H9 (cell line): ENCODE results near the gene SULF2. TPM values are rescaled to one million over a fixed set of nuclear protein-coding genes. Genes with fewer than 3 reads are reported as not detected.

Experiments used
- DNase-seq: peaks from one replicate; pipeline ENCODE4 v3.0.0-alpha.2; 2017
- H2AFZ ChIP-seq: one replicate; pipeline ENCODE4 v1.6.1; 2013; ENCODE audit warnings: mild to moderate bottlenecking, low read length, control low read depth, moderate library complexity
- H2AK5ac ChIP-seq: 2 replicates; pipeline ENCODE4 v1.6.1; 2013; ENCODE audit warnings: low read length, control low read depth, mixed read lengths; ENCODE audit not compliant: insufficient read length
- H2BK120ac ChIP-seq: one replicate; pipeline ENCODE4 v1.6.1; 2013; ENCODE audit warnings: low read depth, mild to moderate bottlenecking, low read length, control low read depth, inconsistent platforms; ENCODE audit not compliant: poor library complexity, severe bottlenecking
- H2BK12ac ChIP-seq: 2 replicates; pipeline ENCODE4 v1.6.1; 2013; ENCODE audit warnings: low read length, control low read depth, mixed read lengths, low read depth; ENCODE audit not compliant: insufficient read length
- H2BK15ac ChIP-seq: 2 replicates; pipeline ENCODE4 v1.6.1; 2013; ENCODE audit warnings: low read depth, low read length, control low read depth
- H2BK20ac ChIP-seq: one replicate; pipeline ENCODE4 v1.6.1; 2013; ENCODE audit warnings: low read depth, mild to moderate bottlenecking, low read length, control low read depth, inconsistent platforms; ENCODE audit not compliant: poor library complexity, severe bottlenecking
- H2BK5ac ChIP-seq: 2 replicates; pipeline ENCODE4 v1.6.1; 2013; ENCODE audit warnings: low read length, control low read depth, mixed read lengths; ENCODE audit not compliant: insufficient read length
- H3K14ac ChIP-seq: 2 replicates; pipeline ENCODE4 v1.6.1; 2013; ENCODE audit warnings: low read length, control low read depth; ENCODE audit not compliant: insufficient read depth
- H3K18ac ChIP-seq: 2 replicates; pipeline ENCODE4 v1.6.1; 2013; ENCODE audit warnings: low read depth, mild to moderate bottlenecking, mixed read lengths, low read length, control low read depth; ENCODE audit not compliant: insufficient read length
- H3K23ac ChIP-seq: 2 replicates; pipeline ENCODE4 v1.6.1; 2013; ENCODE audit warnings: low read length, control low read depth, mixed read lengths, low read depth; ENCODE audit not compliant: insufficient read length
- H3K23me2 ChIP-seq: 2 replicates; pipeline ENCODE4 v1.6.1; 2013; ENCODE audit warnings: low read depth, mild to moderate bottlenecking, mixed read lengths, low read length, control low read depth; ENCODE audit not compliant: insufficient read length, poor library complexity, severe bottlenecking
- H3K27ac ChIP-seq: 2 replicates; pipeline ENCODE4 v1.5.1; 2013; ENCODE audit warnings: low read length, control low read depth, mixed read lengths, low read depth; ENCODE audit not compliant: insufficient read length
- H3K27me3 ChIP-seq: 2 replicates; pipeline ENCODE4 v1.6.1; 2013; ENCODE audit warnings: low read length, control low read depth, inconsistent platforms; ENCODE audit not compliant: insufficient read depth
- H3K4ac ChIP-seq: 2 replicates; pipeline ENCODE4 v1.6.1; 2013; ENCODE audit warnings: low read depth, mild to moderate bottlenecking, control low read depth, inconsistent platforms, low read length, moderate library complexity
- H3K4me1 ChIP-seq: 2 replicates; pipeline ENCODE4 v1.6.1; 2013; ENCODE audit warnings: low read length, control low read depth, inconsistent platforms; ENCODE audit not compliant: insufficient read depth
- H3K4me2 ChIP-seq: 2 replicates; pipeline ENCODE4 v1.6.1; 2013; ENCODE audit warnings: low read length, control low read depth, mixed read lengths; ENCODE audit not compliant: insufficient read length, insufficient read depth
- H3K56ac ChIP-seq: 2 replicates; pipeline ENCODE4 v1.6.1; 2013; ENCODE audit warnings: low read depth, mild to moderate bottlenecking, mixed read lengths, low read length, control low read depth; ENCODE audit not compliant: insufficient read length
- H3K79me1 ChIP-seq: 2 replicates; pipeline ENCODE4 v1.6.1; 2013; ENCODE audit warnings: low read depth, mild to moderate bottlenecking, moderate library complexity, low read length, control low read depth, inconsistent platforms; ENCODE audit not compliant: insufficient read depth, poor library complexity, severe bottlenecking
- H3K79me2 ChIP-seq: 2 replicates; pipeline ENCODE4 v1.6.1; 2013; ENCODE audit warnings: low read length, control low read depth, inconsistent platforms; ENCODE audit not compliant: insufficient read depth
- H3K9ac ChIP-seq: 2 replicates; pipeline ENCODE4 v1.6.1; 2013; ENCODE audit warnings: low read length, control low read depth, mixed read lengths; ENCODE audit not compliant: insufficient read length; ENCODE audit errors: extremely low read depth
- H3K9me3 ChIP-seq: one replicate; pipeline ENCODE4 v1.6.1; 2013; ENCODE audit warnings: low read depth, low read length, inconsistent platforms; ENCODE audit not compliant: control insufficient read depth
- H3T11ph ChIP-seq: one replicate; pipeline ENCODE4 v1.6.1; 2013; ENCODE audit warnings: mild to moderate bottlenecking, low read length, control low read depth, inconsistent platforms
- H4K20me1 ChIP-seq: one replicate; pipeline ENCODE4 v1.6.1; 2013; ENCODE audit not compliant: control insufficient read depth, insufficient read length, insufficient read depth
- H4K5ac ChIP-seq: 2 replicates; pipeline ENCODE4 v1.6.1; 2013; ENCODE audit warnings: low read depth, mild to moderate bottlenecking, mixed read lengths, low read length, control low read depth; ENCODE audit not compliant: insufficient read length
- H4K8ac ChIP-seq: replicated peaks from 2 replicates; pipeline ENCODE4 v1.6.1; 2013; ENCODE audit warnings: low read length, control low read depth, mixed read lengths, low read depth; ENCODE audit not compliant: insufficient read length
- H4K91ac ChIP-seq: 2 replicates; pipeline ENCODE4 v1.6.1; 2013; ENCODE audit warnings: low read depth, mild to moderate bottlenecking, moderate library complexity, mixed read lengths, low read length, control low read depth; ENCODE audit not compliant: insufficient read length
- H3K27ac Mint-ChIP-seq, 3 experiments: 2 replicates in 2 of 3; 3 replicates in 1 of 3; pipeline ENCODE4 v1.8.0; 2020 to 2021; ENCODE audit warnings: mixed read lengths in 3 of 3, mild to moderate bottlenecking in 1 of 3, moderate library complexity in 1 of 3
- H3K27me3 Mint-ChIP-seq: 2 replicates; pipeline ENCODE4 v1.8.0; 2021; ENCODE audit warnings: low read depth, mild to moderate bottlenecking, moderate library complexity, mixed read lengths
- H3K36me3 Mint-ChIP-seq, 3 experiments: 2 replicates in 2 of 3; 3 replicates in 1 of 3; pipeline ENCODE4 v1.8.0; 2020 to 2021; ENCODE audit warnings: low read depth in 3 of 3, mixed read lengths in 3 of 3; ENCODE audit not compliant: insufficient read depth in 1 of 3
- H3K4me1 Mint-ChIP-seq, 2 experiments: 2 replicates each; pipeline ENCODE4 v1.8.0; 2020; ENCODE audit warnings: mixed read lengths in 2 of 2
- H3K4me3 Mint-ChIP-seq, 2 experiments: 2 replicates in 1 of 2; 3 replicates in 1 of 2; pipeline ENCODE4 v1.8.0; 2020 to 2021; ENCODE audit warnings: mild to moderate bottlenecking in 2 of 2, mixed read lengths in 2 of 2, moderate library complexity in 1 of 2
- H3K9me3 Mint-ChIP-seq, 2 experiments: 2 replicates in 1 of 2; 3 replicates in 1 of 2; pipeline ENCODE4 v1.8.0; 2020; ENCODE audit warnings: mild to moderate bottlenecking in 2 of 2, mixed read lengths in 2 of 2, moderate library complexity in 1 of 2
- WGBS: extraction: QIAGEN DNeasy Blood & Tissue Kit; methylation state at CpG from one replicate; pipeline ENCODE4 v1.1.7; 2013; ENCODE audit warnings: missing lambda C conversion rate, low lambda C conversion rate, mixed read lengths; ENCODE audit not compliant: insufficient read length; ENCODE audit errors: extremely low coverage; 5-methylcytosine and 5-hydroxymethylcytosine counted together
- total RNA-seq: library from RNA; stranded (reverse); gene quantifications from 2 replicates; pipeline ENCODE4 v1.2.1, GENCODE V29; 2021
- TF ChIP-seq, protein P1 (sequence below): fragments of 200-600 bp; sonication (generic); conservative IDR thresholded peaks from 3 replicates; pipeline ENCODE4 v1.8.0; 2021; ENCODE audit warnings: antibody characterized with exemption, mild to moderate bottlenecking

The SULF2 gene
- total RNA-seq, 1 experiment from 2014 or later: 31.2 TPM

DNA sequence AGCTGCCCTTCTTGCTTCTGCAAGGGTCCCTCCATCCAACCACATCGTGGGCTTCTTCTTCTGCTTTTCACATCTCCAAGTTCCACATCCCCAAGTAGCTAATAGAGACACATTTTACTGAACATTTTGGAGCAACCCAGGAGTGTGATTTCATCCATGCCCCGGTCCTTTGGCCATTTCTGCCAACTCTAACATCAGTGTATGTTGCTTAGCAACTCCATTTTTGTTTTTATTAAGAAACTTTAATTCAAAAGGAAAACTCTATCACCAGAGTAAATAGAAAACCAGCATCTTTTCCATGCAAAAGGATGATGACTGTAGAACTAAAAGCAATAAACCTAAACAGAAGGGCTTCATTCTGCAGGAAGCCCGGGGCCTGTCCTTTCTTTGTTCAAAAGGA is 32.7 kb upstream of the SULF2 start:
- no peak overlapping the region for H2BK120ac ChIP-seq
- H3K27me3 ChIP-seq: no peaks in the 10 kb centered on the region
- no peaks in the 10 kb centered on the region for H3K23me2 ChIP-seq
- H3K4me1 ChIP-seq: no peaks in the 10 kb centered on the region
- H3K27ac ChIP-seq: no peak overlapping the region
- no peaks in the 10 kb centered on the region for H3K79me1 ChIP-seq
- no peak overlapping the region for H2AK5ac ChIP-seq
- DNase-seq: no peak
- H3K18ac ChIP-seq: no peak overlapping the region
- H4K91ac ChIP-seq: no peak overlapping the region
- no peak overlapping the region for H4K5ac ChIP-seq
- no peak overlapping the region for H3T11ph ChIP-seq
- H3K9ac ChIP-seq: no peak overlapping the region
- no peak overlapping the region for H3K56ac ChIP-seq
- TF ChIP-seq, protein P1, sequence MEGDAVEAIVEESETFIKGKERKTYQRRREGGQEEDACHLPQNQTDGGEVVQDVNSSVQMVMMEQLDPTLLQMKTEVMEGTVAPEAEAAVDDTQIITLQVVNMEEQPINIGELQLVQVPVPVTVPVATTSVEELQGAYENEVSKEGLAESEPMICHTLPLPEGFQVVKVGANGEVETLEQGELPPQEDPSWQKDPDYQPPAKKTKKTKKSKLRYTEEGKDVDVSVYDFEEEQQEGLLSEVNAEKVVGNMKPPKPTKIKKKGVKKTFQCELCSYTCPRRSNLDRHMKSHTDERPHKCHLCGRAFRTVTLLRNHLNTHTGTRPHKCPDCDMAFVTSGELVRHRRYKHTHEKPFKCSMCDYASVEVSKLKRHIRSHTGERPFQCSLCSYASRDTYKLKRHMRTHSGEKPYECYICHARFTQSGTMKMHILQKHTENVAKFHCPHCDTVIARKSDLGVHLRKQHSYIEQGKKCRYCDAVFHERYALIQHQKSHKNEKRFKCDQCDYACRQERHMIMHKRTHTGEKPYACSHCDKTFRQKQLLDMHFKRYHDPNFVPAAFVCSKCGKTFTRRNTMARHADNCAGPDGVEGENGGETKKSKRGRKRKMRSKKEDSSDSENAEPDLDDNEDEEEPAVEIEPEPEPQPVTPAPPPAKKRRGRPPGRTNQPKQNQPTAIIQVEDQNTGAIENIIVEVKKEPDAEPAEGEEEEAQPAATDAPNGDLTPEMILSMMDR: no peak
- H2AFZ ChIP-seq: no peak overlapping the region
- no peak overlapping the region for H2BK20ac ChIP-seq
- H3K27ac Mint-ChIP-seq: peak overlapping the region in 1 of 3 experiments; percentile 22; a peak in 1 of 7 replicates
- peaks cover 0 to 1% (median 0%) of the 10 kb centered on the region in 3 experiments; a peak in 2 of 7 replicates for H3K36me3 Mint-ChIP-seq
- H2BK15ac ChIP-seq: no peak overlapping the region
- H3K14ac ChIP-seq: no peak overlapping the region
- H3K4me2 ChIP-seq: no peak overlapping the region
- no peaks in the 10 kb centered on the region for H4K20me1 ChIP-seq
- no peaks in the 10 kb centered on the region for H3K79me2 ChIP-seq
- WGBS: no CpG with 5 or more reads among the region's 3 CpGs
- no peak overlapping the region for H3K4ac ChIP-seq
- no peaks in the 10 kb centered on the region for H3K9me3 ChIP-seq
- no peak overlapping the region for H2BK12ac ChIP-seq
- H3K23ac ChIP-seq: no peak overlapping the region
- peaks cover 0 to 4% of the 10 kb centered on the region in 2 experiments; a peak in 3 of 5 replicates for H3K9me3 Mint-ChIP-seq
- H4K8ac ChIP-seq: no peak overlapping the region
- H2BK5ac ChIP-seq: no peak overlapping the region
- peaks cover 18% of the 10 kb centered on the region for H3K27me3 Mint-ChIP-seq
- H3K4me3 Mint-ChIP-seq: no peak overlapping the region
- H3K4me1 Mint-ChIP-seq: peaks cover 5 to 9% of the 10 kb centered on the region in 2 experiments
